GM19238 (cell line): ENCODE results near the gene TSSK3.
"Not testable (repeated sequence)": the region's sequence is repeated elsewhere in the genome, so short reads cannot be mapped to it uniquely, and the experiment has no call there.

Experiments used
- DNase-seq: peaks from one replicate; pipeline ENCODE4 v3.0.0; 2011; ENCODE audit warnings: low spot score; ENCODE audit not compliant: insufficient read length

TSSK3 gene

DNA sequence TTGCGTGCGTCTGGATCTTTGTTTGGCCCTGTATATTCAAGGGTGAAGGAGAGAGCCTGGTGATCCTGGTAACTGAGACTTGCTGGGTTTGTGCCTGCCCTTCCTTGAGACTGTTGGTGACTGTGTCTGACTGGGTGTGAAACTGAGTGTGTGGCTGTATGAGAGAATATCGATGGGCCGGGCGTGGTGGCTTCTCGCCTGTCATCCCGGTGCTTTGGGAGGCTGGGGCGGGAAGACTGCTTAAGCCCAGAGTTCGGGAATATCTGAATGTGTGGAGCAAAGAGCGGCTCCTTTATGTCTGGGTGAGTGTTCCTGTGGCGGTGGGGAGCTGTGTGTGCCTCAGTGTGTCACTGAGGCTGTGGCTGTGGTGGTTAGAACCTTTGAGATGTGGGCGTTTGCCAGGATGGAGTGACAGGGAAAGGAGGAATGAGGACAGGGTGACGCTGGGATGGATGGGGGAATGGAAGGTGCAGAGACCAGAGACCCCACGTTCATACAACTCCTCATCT is 23.6 kb upstream of the TSSK3 start:
- no peak for DNase-seq

DNA sequence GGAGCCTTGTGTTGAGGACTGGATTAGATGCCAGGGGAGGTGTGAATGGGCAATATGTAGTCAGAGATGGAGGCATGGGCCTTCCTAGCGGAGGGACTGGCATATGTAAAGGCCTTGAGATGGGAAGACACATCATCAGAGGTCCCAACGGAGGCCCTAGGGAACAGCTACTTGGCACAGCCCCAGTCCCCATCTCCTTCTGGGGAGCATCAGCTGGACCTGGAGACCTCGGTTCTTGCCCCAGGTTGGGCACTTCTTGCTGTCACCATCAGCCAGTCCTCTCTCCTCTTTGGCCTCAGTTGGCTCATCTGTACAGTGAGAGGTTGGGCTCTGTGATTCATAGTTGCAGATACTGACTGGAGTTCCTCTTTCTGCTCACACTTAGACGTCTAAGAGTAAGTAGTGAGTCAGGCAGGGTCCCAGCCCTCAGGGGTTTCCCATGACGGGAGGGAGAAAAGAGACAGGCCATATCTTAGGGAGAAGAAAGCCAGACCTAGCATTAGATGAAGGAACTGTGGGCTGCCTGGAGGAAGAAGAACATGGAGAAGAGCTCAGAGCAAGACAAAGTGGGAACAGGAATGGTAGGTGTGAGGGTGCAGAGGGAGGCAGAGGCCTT is 22.9 kb upstream of the TSSK3 start:
- no peak for DNase-seq

DNA sequence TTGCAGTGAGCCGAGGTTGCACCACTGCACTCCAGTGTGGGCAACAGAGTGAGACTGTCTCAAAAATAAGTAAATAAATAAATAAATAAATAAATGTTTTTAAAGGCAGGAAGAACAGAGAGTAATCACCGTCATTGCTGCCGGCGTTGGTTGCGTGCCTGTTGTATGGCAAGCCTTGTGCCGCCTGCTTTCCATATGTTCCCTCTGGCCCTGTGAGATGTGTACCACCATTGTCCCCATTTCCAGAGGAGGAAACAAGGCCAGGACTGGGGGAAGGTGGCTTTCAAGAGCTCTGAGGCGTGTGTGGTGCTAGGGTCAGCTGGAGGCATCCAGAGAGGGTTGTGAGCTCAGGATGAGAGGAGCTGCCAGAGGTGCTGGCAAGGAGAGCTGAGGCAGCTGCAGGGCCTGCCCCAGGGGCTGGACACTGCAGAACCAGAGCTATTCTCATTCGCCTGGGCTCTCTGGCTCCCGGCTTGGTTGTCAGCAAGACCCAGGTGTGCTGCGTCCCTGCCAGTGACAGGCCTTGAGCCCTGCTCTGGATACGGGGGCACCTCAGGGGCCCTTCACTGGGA is 21.1 kb upstream of the TSSK3 start:
- DNase-seq, result no peak

DNA sequence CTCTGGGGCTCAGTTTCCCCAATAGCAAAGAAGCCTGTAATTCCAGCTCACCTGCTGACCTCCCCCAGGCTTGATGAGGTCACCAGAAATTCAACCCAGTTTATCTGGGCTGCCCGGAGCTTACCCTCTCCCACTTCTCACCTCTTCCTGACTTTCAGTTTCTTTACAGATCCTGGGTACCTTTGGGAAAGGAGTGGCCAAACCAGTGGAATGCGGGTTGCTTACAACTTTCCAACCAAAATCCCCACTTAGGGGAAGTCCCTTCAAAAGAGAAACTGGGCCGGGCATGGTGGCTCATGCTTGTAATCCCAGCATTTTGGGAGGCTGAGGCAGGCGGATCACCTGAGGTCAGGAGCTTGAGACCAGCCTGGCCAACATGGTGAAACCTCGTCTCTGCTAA is 20.4 kb upstream of the TSSK3 start:
- DNase-seq, result no peak

DNA sequence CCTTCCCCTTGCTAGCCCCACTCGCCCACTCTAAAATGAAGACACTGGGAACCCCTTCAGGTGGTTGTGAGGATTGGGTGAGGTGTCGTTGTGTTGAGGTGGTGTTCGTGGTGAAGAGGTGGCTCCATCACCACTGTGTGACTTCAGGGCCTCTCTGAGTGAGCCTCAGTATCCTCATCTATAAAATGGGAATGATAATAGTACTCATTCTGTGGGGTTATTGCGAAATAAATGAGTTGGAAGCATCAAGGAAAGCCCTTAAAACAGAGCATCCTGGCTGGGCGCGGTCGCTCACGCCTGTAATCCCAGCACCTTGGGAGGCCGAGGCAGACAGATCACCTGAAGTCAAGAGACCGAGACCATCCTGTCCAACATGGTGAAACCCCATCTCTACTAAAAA is 19.6 kb upstream of the TSSK3 start:
- DNase-seq, result no peak

DNA sequence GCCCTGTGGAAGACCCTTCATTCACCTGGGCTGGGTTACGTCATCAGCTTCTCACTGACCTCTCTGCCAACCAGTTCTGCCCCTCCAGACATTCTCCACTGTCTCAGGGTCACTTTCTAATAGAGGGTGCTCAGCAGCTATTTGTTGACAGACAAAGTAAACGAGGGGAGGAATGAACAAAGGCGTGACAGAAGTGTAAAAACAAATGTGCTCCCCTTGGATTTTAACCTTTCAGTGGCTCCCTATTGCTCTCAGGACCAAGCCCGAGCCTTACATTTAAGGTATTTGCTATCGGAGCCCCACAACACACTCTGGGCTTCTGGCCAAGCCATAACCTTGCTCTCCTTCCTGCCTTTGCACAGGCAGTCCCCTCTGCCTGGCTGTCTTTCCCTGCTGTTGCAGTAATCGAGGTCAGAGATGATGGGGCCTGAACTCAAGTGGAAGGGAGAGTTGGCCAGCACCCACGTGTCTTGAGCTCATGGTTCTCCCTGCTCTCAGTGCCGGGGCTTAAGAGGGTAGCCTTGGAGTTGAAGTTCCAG is 17.0 kb upstream of the TSSK3 start:
- DNase-seq, result no peak

DNA sequence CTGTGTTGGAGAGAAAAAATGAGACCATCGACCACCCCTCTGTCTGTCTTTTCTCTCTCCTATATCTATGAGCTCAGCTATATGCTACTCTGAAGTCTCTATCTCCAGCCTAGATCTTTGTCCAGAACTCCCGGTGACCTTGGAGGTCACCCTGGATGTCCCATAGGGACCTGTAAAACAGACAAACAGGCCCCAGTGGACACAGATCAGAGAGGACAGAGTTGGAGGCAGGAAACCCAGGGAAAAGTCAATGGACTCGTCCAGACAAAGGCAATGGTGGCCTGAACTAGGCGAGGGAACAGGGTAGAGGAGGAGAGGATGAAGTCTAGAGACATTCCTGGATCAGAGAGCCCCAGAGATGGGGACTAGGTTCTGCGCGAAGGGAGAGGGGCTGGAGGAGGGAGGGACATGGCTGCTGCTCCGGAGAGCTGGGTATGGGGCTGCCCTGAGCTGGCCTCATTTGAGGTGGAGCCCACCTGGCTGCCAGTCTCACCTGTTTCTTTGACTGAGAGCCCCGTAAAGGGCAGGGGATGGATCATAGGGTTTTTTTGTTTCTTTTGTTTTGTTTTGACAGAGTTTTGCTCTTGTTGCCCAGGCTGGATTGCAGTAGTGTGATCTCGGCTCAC is 15.7 kb upstream of the TSSK3 start:
- no peak for DNase-seq

DNA sequence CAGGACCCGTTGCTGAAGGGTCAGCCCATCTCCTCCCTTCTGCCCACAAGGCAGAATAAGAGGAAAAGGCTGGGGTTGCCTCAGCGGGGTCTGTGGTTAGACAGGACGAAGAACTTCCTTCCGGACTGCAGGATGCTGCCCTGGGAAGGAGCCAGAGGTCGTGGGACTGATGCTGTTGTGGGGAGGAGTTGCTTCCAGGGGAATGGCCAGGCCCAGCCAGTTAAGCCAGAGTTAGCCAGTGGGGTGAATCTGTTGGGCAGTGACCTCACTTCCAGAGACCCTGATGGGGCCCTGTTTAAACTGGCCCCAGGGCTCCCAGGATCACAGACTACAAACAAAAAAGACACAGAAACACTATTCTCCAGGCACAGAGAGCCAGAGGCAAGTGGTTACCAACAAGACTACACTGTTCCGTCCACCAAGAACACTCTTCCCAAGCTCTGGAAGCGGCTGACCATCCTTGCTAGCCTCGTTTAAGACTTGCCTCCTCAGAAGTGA is 13.1 kb upstream of the TSSK3 start:
- DNase-seq, result no peak

DNA sequence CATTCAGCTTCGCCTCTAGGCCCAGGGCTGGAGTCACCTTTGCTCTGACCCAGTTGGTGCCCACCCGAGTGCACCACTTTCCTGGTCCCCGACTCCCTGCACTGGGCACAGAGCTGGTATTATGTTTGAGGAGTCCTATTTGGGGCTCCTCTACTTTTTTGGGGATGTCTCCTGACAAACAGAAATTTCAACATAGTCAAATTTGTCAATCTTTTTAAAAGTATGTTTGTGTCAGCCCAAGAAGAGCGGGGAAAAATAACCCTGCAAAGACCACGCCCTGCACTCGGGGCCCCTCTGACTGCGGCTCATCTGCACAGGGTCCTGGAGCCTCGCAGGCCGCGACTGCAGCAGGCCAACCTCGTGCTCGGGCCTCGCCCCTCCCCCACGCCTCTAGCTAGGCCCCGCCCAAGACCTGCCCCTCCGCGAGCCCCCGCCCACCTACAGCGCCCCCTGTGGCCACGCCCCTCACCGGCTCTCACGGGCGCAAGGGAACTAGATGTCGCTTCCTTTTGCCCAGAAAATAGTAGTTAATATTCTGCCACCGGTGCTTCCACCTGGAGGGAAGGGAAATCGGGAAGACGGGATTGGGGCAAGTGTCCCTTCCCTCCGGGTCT is 11.4 kb upstream of the TSSK3 start:
- DNase-seq, result peak; percentile 74

DNA sequence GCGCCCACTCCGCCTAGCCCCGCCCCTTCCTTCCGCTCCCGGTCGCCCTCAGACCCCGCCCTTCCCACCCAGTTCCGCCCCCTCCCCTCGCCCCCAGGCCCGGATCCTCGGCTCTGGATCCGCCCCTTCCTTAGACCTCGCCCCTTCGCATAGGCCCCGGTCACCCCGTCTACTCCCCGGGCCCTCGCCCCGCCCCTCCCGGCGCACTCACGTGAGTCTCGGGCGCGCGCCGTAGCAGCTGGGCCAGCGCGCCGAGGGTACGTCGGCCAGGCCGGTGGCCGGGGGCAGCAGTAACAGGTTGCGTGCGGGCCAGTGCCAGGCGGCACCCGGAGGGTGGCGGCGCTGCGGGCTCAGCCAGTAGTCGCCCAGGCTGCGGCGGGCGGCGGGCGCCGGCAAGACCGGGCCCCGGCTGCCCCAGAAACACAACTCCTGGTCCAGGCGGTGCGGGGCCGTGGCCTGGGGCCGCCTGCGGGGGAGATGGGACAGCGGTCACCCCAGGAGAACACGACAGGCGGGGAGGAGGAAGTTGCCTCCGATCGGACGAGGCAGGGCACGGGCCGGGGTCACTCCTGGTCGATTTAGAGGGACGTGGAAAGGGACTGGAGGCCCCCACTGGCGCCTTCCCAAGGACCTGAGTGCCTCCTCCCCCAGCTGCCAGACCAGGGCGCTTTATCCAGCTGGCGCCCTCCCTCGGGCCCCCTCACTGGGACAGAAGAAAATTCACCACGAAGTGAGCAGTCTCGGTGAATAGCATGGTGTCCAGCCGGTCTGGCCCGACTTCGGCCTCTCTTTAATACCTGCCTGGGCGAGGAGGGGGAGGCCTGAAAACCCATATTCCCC is 10.7 kb upstream of the TSSK3 start:
- peak; percentile 96 for DNase-seq

DNA sequence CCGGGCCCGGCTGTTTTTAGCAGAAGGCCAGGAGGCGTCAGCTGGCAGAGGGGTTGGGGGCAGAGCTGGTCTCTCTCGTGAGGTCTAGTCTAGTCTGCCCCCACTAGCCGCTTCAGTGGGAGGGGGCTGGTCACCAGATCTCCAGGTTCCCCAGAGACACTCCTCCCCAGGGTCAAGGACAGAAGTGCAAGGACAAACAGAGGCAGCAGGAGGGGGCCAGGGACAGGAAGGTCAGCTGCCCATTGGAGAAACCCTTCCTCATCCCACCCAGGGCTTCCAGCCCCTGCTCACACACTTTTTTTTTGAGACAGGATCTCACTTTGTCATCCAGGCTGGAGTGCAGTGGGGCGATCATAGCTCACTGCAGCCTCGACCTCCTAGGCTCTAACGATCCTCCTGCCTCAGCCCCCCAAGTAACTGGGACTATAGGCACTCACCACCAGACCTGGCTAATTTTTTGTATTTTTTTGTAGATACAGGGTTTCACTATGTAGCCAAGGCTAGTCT is 10.0 kb upstream of the TSSK3 start:
- no peak for DNase-seq

DNA sequence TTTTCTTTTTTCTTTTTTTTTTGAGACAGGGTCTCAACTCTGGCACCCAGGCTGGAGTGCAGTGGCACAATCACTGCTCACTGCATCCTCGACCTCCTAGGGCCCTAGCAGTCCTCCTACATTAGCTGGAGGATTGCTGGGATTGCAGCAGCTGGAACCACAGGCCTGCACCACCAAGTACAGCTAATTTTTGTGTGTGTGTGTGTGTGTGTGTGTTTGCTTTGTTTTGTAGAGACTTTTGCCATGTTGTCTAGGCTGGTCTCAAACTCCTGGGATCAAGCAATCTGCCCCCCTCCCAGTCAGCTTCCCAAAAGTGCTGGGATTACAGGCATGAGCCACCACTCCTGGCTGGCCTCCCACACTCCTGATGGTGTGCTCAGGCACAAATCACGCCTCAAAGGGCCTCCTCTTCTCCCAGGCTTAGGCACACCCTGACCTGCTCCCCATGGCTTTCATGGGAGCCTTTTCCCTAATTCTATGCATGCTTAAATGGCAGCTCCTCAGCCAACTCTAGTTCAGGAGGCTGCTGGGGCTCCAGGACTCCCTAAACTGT is 9.4 kb upstream of the TSSK3 start:
- no peak for DNase-seq

DNA sequence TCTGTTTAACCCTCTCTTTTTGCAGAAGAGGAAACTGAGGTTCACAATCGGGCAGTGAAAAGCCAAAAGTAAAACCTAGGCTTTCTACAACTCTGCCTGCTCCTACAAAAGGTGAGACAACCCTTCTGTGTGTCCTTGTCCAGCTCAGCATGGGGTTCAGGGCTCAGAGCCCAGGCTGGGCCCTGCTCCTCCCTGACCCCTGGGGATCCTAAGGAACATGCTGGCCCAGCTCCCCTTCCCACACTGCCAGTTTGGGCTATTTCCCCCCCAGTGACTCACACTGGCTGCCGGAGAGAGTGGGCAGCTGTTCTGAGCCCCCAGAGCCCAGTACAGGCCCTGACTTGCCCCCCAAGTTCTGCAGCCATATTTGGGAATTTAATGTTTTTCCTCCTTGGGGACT is 8.9 kb upstream of the TSSK3 start:
- no peak for DNase-seq

DNA sequence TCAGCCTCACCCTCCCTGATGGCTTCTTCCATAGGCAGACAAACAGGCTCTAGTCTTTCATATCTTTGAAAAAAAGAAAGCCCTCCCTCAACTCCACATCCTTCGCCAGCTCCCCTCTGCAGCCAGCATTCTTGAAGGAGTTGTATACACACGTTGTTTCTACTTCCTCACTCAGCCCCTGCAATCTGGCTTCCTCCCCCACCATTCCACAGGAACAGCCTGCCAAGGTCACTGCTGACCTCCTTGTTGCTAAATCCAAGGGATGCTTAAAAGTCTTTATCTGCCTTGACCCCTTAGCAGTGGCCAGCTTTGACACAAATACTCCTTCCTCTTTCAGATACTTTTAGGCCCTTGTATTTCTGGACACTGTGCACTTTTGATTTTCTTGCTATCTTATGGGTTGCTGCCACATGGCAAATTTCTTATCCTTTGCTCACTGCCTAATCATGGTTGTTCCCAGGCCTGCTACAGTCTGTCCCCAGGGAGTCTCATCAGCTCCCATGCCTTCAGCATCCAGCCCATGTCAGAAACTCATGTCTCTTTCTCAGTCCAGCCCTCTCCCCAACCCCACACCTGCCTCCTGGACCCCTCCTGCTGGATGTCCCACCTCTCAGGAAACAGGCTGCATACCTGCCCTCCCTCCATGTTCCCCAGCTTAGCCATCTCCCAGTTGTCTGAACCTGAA is 8.3 kb upstream of the TSSK3 start:
- DNase-seq, result no peak

DNA sequence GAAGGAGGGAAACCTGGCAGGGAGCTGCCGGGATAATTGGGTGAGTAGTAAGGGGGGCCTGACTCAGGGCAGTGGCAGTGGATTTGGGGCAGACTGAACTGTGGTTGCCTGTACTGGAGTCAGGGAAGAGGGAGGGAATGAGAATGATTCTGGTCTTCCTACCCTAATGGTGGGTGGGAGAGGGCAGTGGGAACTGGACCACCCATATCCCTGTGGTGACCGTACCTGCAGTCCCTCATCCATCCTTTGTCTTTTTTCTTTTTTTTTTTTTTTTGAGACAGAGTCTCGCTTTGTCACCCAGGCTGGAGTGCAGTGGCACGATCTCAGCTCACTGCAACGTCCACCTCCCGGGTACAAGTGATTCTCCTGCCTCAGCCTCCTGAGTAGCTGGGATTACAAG is 6.6 kb upstream of the TSSK3 start:
- DNase-seq, result not testable (repeated sequence)

DNA sequence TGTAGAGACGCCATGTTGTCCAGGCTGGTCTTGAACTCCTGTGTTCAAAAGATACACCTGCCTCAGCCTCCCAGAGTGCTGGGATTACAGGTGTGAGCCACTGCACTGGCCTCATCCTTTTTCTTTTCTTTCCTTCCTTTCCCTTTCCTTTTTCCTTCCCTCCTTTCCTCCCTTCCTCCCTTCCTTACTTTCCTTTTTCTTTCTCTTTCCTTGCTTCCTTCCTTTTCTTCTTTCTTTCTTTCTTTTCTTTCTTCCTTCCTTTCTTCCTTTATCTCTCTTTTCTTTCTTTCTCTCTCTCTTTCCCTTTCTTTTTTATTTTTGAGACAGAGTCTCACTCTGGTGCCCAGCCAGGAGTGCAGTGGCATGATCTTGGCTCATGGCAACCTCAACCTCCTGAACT is 5.9 kb upstream of the TSSK3 start:
- no peak for DNase-seq

DNA sequence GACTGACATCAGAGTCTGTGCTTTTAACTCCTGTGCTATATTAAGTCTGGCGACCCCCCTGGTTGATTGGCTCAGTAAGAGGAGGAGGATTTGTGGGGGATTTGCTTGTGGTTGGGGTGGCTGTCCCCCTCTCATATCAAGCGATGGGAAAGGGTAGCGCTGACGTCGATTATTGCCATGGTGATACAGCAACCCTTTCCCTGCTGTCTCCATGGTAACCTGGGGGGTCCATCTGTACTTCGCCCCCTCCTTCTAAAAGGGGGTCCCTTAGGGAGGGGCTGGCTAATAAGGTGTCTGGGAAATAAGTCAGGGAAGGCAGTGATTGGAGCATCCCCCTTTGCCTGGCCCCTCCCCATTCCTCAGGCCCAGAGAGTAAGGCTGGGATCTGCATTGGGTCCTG is 4.7 kb upstream of the TSSK3 start:
- no peak for DNase-seq

DNA sequence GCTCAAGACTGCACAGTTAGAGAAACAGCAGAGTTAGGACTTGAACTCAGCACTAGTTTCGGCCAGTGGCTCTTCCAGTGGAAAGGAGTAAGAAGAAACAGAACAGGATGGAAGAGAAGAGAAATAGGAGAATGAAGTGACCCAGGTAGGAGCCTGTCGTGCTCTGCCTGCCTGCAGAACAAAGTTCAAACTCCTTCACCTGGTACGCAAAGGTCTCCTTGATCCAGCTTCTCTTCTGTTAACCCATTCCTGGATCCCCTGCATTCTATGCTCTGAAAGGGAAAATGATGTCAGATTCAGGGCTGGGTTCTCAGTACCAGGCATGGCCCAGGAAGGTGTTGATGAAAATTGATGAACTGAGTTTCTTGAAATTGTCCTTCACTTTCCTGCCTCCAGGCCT is 3.9 kb upstream of the TSSK3 start:
- no peak for DNase-seq

DNA sequence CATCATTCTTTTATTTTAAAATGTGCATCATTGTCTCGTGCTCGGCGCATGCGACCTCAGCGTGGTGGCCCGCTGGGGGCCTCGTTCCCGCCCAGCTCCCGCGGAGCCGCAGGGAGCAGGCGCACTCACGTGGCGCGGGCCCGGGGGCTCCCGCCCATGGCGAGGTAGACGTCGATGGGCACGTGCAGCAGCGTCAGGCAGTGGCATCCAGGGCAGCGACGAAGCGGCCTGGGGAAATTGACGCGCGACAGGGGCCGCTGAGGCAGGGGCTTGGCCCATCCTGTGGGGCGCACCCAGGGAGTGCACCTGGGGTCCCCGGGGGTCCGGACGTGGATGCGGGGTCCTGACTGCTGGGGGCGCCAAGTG is 1.0 kb upstream of the TSSK3 start:
- no peak for DNase-seq
